IMR-90 (cell line): ENCODE results near the gene WFDC5. TPM values are rescaled to one million over a fixed set of nuclear protein-coding genes. Genes with fewer than 3 reads are reported as not detected.

Experiments used
- ATAC-seq: fragments of 200-7000 bp; cut with Tn5 transposase; 2 replicates; pipeline ENCODE4 v1.9.1; 2020; ENCODE audit warnings: low read depth, mild to moderate bottlenecking, moderate library complexity
- BruUV-seq: library from RNA; stranded (reverse); fragments of 400-500 nt; replicated peaks from 2 replicates; lab custom pipeline; 2021; lab: Mats Ljungman, UMichigan
- CTCF ChIA-PET: fragments of 300-600 bp; formaldehyde crosslinking; extraction: SDS; loops from one replicate; lab custom pipeline; 2021; ENCODE audit warnings: antibody characterized with exemption; lab: Yijun Ruan, JAX
- POLR2A ChIA-PET: fragments of 300-600 bp; sonication (Branson Sonifier 250); formaldehyde crosslinking; loops from one replicate; lab custom pipeline; 2022; ENCODE audit warnings: antibody characterized with exemption; ENCODE audit not compliant: unreplicated experiment; lab: Charles Lee
- DNase-seq: peaks from one replicate; pipeline ENCODE4 v3.0.0; 2013
- H2AFZ ChIP-seq: replicated peaks from 2 replicates; pipeline ENCODE3; 2013; ENCODE audit warnings: low read length, mild to moderate bottlenecking; ENCODE audit not compliant: poor library complexity
- H2AK5ac ChIP-seq: 2 replicates; pipeline ENCODE4 v1.6.1; 2013; ENCODE audit warnings: low read depth, low read length, inconsistent platforms
- H2AK9ac ChIP-seq: replicated peaks from 2 replicates; pipeline ENCODE3; 2013; ENCODE audit warnings: mild to moderate bottlenecking, low read depth, low read length, moderate library complexity; ENCODE audit not compliant: poor library complexity
- H2BK120ac ChIP-seq: 2 replicates; pipeline ENCODE4 v1.6.1; 2013; ENCODE audit warnings: low read depth, low read length, inconsistent platforms
- H2BK15ac ChIP-seq: 3 replicates; pipeline ENCODE4 v1.6.1; 2013; ENCODE audit warnings: low read depth, low read length, inconsistent platforms
- H2BK20ac ChIP-seq: 2 replicates; pipeline ENCODE4 v1.6.1; 2013; ENCODE audit warnings: low read depth, mild to moderate bottlenecking, inconsistent platforms, low read length, moderate library complexity
- H2BK5ac ChIP-seq: 2 replicates; pipeline ENCODE4 v1.6.1; 2013; ENCODE audit warnings: mild to moderate bottlenecking, low read depth, low read length, inconsistent platforms; ENCODE audit not compliant: poor library complexity, severe bottlenecking
- H3K14ac ChIP-seq: replicated peaks from 2 replicates; pipeline ENCODE4 v1.6.1; 2013; ENCODE audit warnings: low read depth, low read length, inconsistent platforms
- H3K18ac ChIP-seq: 2 replicates; pipeline ENCODE4 v1.6.1; 2013; ENCODE audit warnings: low read depth, low read length, control low read depth
- H3K23ac ChIP-seq: 2 replicates; pipeline ENCODE4 v1.6.1; 2013; ENCODE audit warnings: low read depth, low read length, inconsistent platforms
- H3K27ac ChIP-seq: 2 replicates; pipeline ENCODE4 v1.5.1; 2013; ENCODE audit warnings: mild to moderate bottlenecking, control low read depth, low read length; ENCODE audit not compliant: insufficient read depth
- H3K27me3 ChIP-seq: 2 replicates; pipeline ENCODE4 v1.6.1; 2013; ENCODE audit warnings: low read length; ENCODE audit not compliant: control insufficient read depth, insufficient read depth
- H3K36me3 ChIP-seq: 2 replicates; pipeline ENCODE4 v1.6.1; 2013; ENCODE audit warnings: low read length, mixed read lengths; ENCODE audit not compliant: control insufficient read depth, insufficient read depth
- H3K4ac ChIP-seq: 2 replicates; pipeline ENCODE4 v1.6.1; 2013; ENCODE audit warnings: low read depth, low read length, inconsistent platforms
- H3K4me1 ChIP-seq: 2 replicates; pipeline ENCODE4 v1.6.1; 2013; ENCODE audit warnings: low read length, mixed read lengths; ENCODE audit not compliant: control insufficient read depth, insufficient read depth
- H3K4me2 ChIP-seq: 2 replicates; pipeline ENCODE4 v1.6.1; 2013; ENCODE audit warnings: low read depth, mild to moderate bottlenecking, control low read depth, low read length, moderate library complexity
- H3K4me3 ChIP-seq: 2 replicates; pipeline ENCODE4 v1.5.1; 2013; ENCODE audit warnings: low read depth, mild to moderate bottlenecking, control low read depth, low read length, moderate library complexity; ENCODE audit not compliant: insufficient read depth
- H3K56ac ChIP-seq: 2 replicates; pipeline ENCODE4 v1.6.1; 2013; ENCODE audit warnings: low read length, inconsistent platforms; ENCODE audit not compliant: insufficient read depth; ENCODE audit errors: extremely low read depth
- H3K79me1 ChIP-seq, 2 experiments: 2 replicates each; pipeline ENCODE4 v1.6.1; 2013; ENCODE audit warnings: low read length in 2 of 2, inconsistent platforms in 1 of 2, low read depth in 1 of 2
- H3K9ac ChIP-seq: 2 replicates; pipeline ENCODE4 v1.6.1; 2013; ENCODE audit warnings: low read depth, low read length, control low read depth
- H3K9me1 ChIP-seq: 2 replicates; pipeline ENCODE4 v1.6.1; 2013; ENCODE audit warnings: low read length, inconsistent platforms; ENCODE audit not compliant: insufficient read depth
- H3K9me3 ChIP-seq: 2 replicates; pipeline ENCODE4 v1.6.1; 2013; ENCODE audit warnings: low read length; ENCODE audit not compliant: control insufficient read depth, insufficient read depth
- H4K20me1 ChIP-seq: 2 replicates; pipeline ENCODE4 v1.6.1; 2013; ENCODE audit warnings: low read length, inconsistent platforms; ENCODE audit not compliant: insufficient read depth
- H4K5ac ChIP-seq: 2 replicates; pipeline ENCODE4 v1.6.1; 2013; ENCODE audit warnings: mild to moderate bottlenecking, low read depth, low read length, control low read depth
- H4K8ac ChIP-seq, 2 experiments: 2 replicates each; pipeline ENCODE4 v1.6.1; 2013; ENCODE audit warnings: low read depth in 2 of 2, low read length in 2 of 2, control low read depth in 1 of 2, inconsistent platforms in 1 of 2
- H4K91ac ChIP-seq: 2 replicates; pipeline ENCODE4 v1.6.1; 2013; ENCODE audit warnings: low read depth, low read length, inconsistent platforms; ENCODE audit not compliant: insufficient read depth
- CEBPB ChIP-seq: IDR thresholded peaks from 2 replicates; pipeline ENCODE4 v1.6.1; 2012; ENCODE audit warnings: low read depth, low read length, improper control_type of control experiment
- CHD1 ChIP-seq: IDR thresholded peaks from 2 replicates; pipeline ENCODE4 v1.6.1; 2012; ENCODE audit warnings: low read depth, low read length, improper control_type of control experiment
- ELK1 ChIP-seq: fragments of 150-350 bp; IDR thresholded peaks from 2 replicates; pipeline ENCODE4 v1.6.1; 2016; ENCODE audit warnings: low read depth, mild to moderate bottlenecking, low read length, moderate library complexity, borderline replicate concordance
- MAZ ChIP-seq: IDR thresholded peaks from 2 replicates; pipeline ENCODE4 v1.6.1; 2012; ENCODE audit warnings: low read depth, mild to moderate bottlenecking, low read length, improper control_type of control experiment, moderate library complexity, borderline replicate concordance
- NFE2L2 ChIP-seq: fragments of 150-350 bp; IDR thresholded peaks from 2 replicates; pipeline ENCODE4 v1.6.1; 2016; ENCODE audit warnings: low read depth, mild to moderate bottlenecking, low read length
- SMC3 ChIP-seq: fragments of 150-350 bp; IDR thresholded peaks from 2 replicates; pipeline ENCODE4 v1.6.1; 2016; ENCODE audit warnings: low read depth, mild to moderate bottlenecking, antibody characterized with exemption, low read length, moderate library complexity
- WGBS, 2 experiments: methylation state at CpG; one replicate each; pipeline versions ENCODE4 v1.1.5 to v1.1.7; 2013; ENCODE audit warnings: missing lambda C conversion rate in 2 of 2; ENCODE audit not compliant: insufficient read length in 1 of 2; ENCODE audit errors: extremely low coverage in 2 of 2; 5-methylcytosine and 5-hydroxymethylcytosine counted together
- dilution Hi-C: fragments of 300-500 bp; cut with HindIII; formaldehyde crosslinking; loops from one replicate; pipeline ENCODE4 v1.14.3; 2018; ENCODE audit warnings: low sequenced_read_pairs; ENCODE audit not compliant: unreplicated experiment
- in situ Hi-C: fragments of 300-500 bp; cut with MboI; formaldehyde crosslinking; loops from 3 replicates; pipeline ENCODE4 v1.14.3; 2019; ENCODE audit warnings: low sequenced_read_pairs, inconsistent platforms, mixed read lengths
- intact Hi-C: fragments of 100-400 bp; cut with micrococcal nuclease; formaldehyde crosslinking; loops from 2 replicates; pipeline ENCODE4 v1.10.0; 2022
- polyA plus RNA-seq, 3 experiments: library from polyadenylated mRNA; depleted of rRNA; stranded (reverse); fragments of >200 nt; gene quantifications; 2 replicates each; pipeline ENCODE4 v1.2.3, GENCODE V29; 2012; ENCODE audit warnings: low replicate concordance in 1 of 3
- total RNA-seq: library from RNA; depleted of rRNA; stranded (reverse); fragments of >200 nt; gene quantifications from 2 replicates; pipeline ENCODE4 v1.2.3, GENCODE V29; 2012

Gene WFDC5
- total and polyA plus RNA-seq, 2 of the 4 experiments (the other 2 are of a cell fraction), result not detected

GRCh38 chr20:45094864-45095574 is 20.0 kb downstream of the WFDC5 start:
- peaks cover 6% of the 10 kb centered on the region; the same call in 1 of the 2 replicates for H3K9me3 ChIP-seq
- intact Hi-C loops, result loop anchor here (1.0 to 10.0 kb wide), 4 partner anchors 51 to 680 kb away; partner anchors contain the start of gene KCNK15
- peak overlapping the region; percentile 10 to 76; a peak in 3 of 4 replicates for H4K8ac ChIP-seq
- POLR2A ChIA-PET, result no interaction called here
- no peaks in the 10 kb centered on the region; the same call in 1 of the 2 replicates for H3K9me1 ChIP-seq
- H3K23ac ChIP-seq, result no peak overlapping the region
- H3K4me3 ChIP-seq, result no peak overlapping the region
- H3K4ac ChIP-seq, result peak overlapping the region; percentile 37; the same call in 1 of the 2 replicates
- no peak overlapping the region for H2AFZ ChIP-seq
- CTCF ChIA-PET, result interaction anchor here (0.5 to 4.3 kb wide), 13 partner anchors 12 to 1480 kb away, joined by 3 to 40 read pairs (median 5); no protein-coding TSS in a partner anchor
- peak overlapping the region; percentile 1; the same call in 1 of the 3 replicates for H2BK15ac ChIP-seq
- H3K18ac ChIP-seq, result peak overlapping the region; percentile 77; the same call in 1 of the 2 replicates
- WGBS, 2 experiments, result 100% methylated on average over 2 of the region's 11 CpGs; no CpG with 5 or more reads in 1 of the 2 experiments
- H2AK5ac ChIP-seq, result peak overlapping the region; percentile 87; the same call in 1 of the 2 replicates
- no peak overlapping the region for H3K14ac ChIP-seq
- peak overlapping the region; percentile 20 for H2AK9ac ChIP-seq
- H4K5ac ChIP-seq, result peak overlapping the region; percentile 82
- H4K91ac ChIP-seq, result peak overlapping the region; percentile 80
- H3K36me3 ChIP-seq, result no peaks in the 10 kb centered on the region
- BruUV-seq, result no TSS peak
- H2BK120ac ChIP-seq, result peak overlapping the region; percentile 57; the same call in 1 of the 2 replicates
- no peak for DNase-seq
- in situ Hi-C loops, result no loop called here
- no peak overlapping the region for H3K9ac ChIP-seq
- H3K4me2 ChIP-seq, result no peak overlapping the region
- H3K56ac ChIP-seq, result no peak overlapping the region
- peak overlapping the region; percentile 51; the same call in 1 of the 2 replicates for H2BK20ac ChIP-seq
- H3K27ac ChIP-seq, result no peak overlapping the region
- H3K27me3 ChIP-seq, result peaks cover 31% of the 10 kb centered on the region
- no peaks in the 10 kb centered on the region for H3K79me1 ChIP-seq
- ATAC-seq, result no peak
- H2BK5ac ChIP-seq, result peak overlapping the region; percentile 49
- dilution Hi-C loops, result no loop called here
- no peaks in the 10 kb centered on the region for H4K20me1 ChIP-seq
- no peak for TF ChIP-seq NFE2L2
- TF ChIP-seq CHD1, result no peak
- TF ChIP-seq CEBPB, result no peak
- TF ChIP-seq SMC3, result no peak
- TF ChIP-seq ELK1, result no peak
- TF ChIP-seq MAZ, result no peak
- H3K4me1 ChIP-seq, result peaks cover 4% of the 10 kb centered on the region; the same call in 1 of the 2 replicates
